ENCODE data around the gene ST3GAL3.

ST3GAL3 gene

DNA sequence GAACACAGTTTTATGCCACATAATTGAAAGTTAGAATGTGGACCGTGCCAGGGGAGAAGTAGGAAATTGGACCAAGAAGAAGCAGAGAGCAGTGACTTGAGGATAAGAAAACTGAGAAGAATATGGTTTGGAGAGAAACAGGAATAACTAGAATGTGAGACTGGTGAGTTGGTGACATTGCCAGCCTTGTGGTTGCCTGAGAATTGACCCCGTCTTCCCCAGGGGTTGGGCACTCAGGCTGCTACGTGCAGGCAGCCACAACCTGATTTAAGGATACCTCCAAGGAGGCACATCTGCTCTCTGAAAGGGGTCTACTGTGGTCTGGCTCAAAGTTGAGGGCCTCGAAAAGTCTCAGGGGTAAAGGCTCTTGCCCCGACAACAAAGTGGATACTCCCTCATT, 114.1 kb downstream of the ST3GAL3 start:
- H3K4me3 ChIP-seq (ENCODE audit: control insufficient read depth in 1 of 7, extremely low read depth in 1 of 7, insufficient read depth in 4 of 7, low read depth in 2 of 7, low read length in 6 of 7): no peak overlapping the region
- WGBS (ENCODE audit: insufficient coverage): 67% methylated on average over 3 of the region's 5 CpGs
- POLR2A ChIA-PET: no interaction called here
- DNase-seq: no peak
- CTCF ChIA-PET: no interaction called here
- no peaks in the 10 kb centered on the region for H3K27me3 ChIP-seq (replicated peaks in 2 of 5; ENCODE audit: control insufficient read depth in 4 of 5, insufficient read depth in 5 of 5, low read length in 4 of 5)
- H3K9me3 ChIP-seq (ENCODE audit: control extremely low read depth in 1 of 5, control insufficient read depth in 4 of 5, insufficient read depth in 2 of 5, low read depth in 1 of 5, low read length in 4 of 5): peaks cover 2 to 14% (median 4%) of the 10 kb centered on the region in 5 experiments
- H3K36me3 ChIP-seq (ENCODE audit: control insufficient read depth in 4 of 4, insufficient read depth in 4 of 4, low read length in 3 of 4): peaks cover 13 to 46% (median 28%) of the 10 kb centered on the region in 4 experiments
- H3K4me1 ChIP-seq (ENCODE audit: control extremely low read depth in 1 of 4, control insufficient read depth in 4 of 4, insufficient read depth in 4 of 4, low read length in 3 of 4): peaks cover 0 to 6% (median 3%) of the 10 kb centered on the region in 4 experiments
- H3K27ac ChIP-seq (ENCODE audit: insufficient read depth in 1 of 2, low read depth in 1 of 2, low read length in 2 of 2, poor library complexity in 1 of 2, severe bottlenecking in 2 of 2): no peak overlapping the region

DNA sequence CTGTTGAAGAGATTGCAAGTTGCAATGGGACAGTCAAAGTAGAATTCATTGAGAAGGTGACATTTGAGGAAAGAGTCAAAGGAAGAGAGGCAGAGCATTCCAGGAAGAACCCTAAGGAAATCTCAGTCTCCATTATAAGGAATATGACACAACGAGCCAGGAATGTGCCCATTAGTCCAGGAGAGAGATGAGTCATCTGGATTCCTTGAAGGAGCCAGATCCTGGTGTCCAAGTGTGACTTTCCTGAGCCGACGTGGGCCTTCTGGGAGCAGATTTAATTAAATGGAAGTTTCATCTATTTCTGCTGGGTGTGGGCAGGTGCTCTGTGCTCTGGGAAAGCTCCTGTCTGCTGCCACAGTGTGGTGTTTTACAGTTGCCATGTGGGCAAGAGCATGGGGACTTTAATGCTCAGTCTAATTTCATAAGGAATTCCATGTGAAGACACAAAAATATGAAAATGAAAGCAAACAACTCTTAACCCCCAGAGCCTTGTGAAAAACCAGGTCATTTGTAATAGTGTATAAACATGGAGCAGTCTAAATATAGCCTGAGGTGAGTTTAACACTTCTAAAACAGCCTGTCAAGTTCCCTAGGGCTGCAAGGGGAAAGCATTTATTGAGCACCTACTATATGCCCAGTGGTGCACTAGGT, 114.8 kb downstream of the ST3GAL3 start:
- peaks cover 10 to 43% (median 26%) of the 10 kb centered on the region in 4 experiments for H3K36me3 ChIP-seq (ENCODE audit: control insufficient read depth in 4 of 4, insufficient read depth in 4 of 4, low read length in 3 of 4)
- 94% methylated on average over 3 of the region's 3 CpGs for WGBS (ENCODE audit: insufficient coverage)
- H3K27me3 ChIP-seq (replicated peaks in 2 of 5; ENCODE audit: control insufficient read depth in 4 of 5, insufficient read depth in 5 of 5, low read length in 4 of 5): no peaks in the 10 kb centered on the region
- H3K4me3 ChIP-seq (ENCODE audit: control insufficient read depth in 1 of 7, extremely low read depth in 1 of 7, insufficient read depth in 4 of 7, low read depth in 2 of 7, low read length in 6 of 7): no peak overlapping the region
- no peak for DNase-seq
- H3K9me3 ChIP-seq (ENCODE audit: control extremely low read depth in 1 of 5, control insufficient read depth in 4 of 5, insufficient read depth in 2 of 5, low read depth in 1 of 5, low read length in 4 of 5): peaks cover 2 to 14% (median 4%) of the 10 kb centered on the region in 5 experiments
- ChIA-PET CTCF (interaction anchor here (1.0 kb wide), 1 partner anchor 56 kb away, joined by 3 read pairs; no protein-coding TSS in a partner anchor), POLR2A (no interaction called here)
- no peak overlapping the region for H3K27ac ChIP-seq (ENCODE audit: insufficient read depth in 1 of 2, low read depth in 1 of 2, low read length in 2 of 2, poor library complexity in 1 of 2, severe bottlenecking in 2 of 2)
- peaks cover 0 to 6% (median 3%) of the 10 kb centered on the region in 4 experiments for H3K4me1 ChIP-seq (ENCODE audit: control extremely low read depth in 1 of 4, control insufficient read depth in 4 of 4, insufficient read depth in 4 of 4, low read length in 3 of 4)

DNA sequence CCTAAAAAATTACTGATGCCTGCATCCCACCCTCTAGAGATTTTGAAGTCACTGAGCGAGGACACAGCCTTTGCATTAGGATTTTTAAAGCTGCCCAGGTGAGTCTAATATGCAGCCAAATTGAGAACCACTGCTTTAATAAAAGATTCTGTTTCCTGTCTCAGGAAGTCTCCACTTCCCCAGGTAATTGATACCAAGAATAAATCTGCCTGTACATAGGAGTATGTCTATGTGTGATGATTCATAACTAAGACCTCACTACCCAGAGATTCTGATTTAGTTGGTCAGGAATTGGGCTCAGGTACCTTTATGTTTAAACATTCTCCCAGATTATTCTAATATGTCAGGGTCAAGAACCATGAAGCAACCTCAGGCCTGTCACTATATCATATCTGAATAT, 117.5 kb downstream of the ST3GAL3 start:
- ChIA-PET CTCF (no interaction called here), POLR2A (interaction anchor here (1.1 kb wide), 1 partner anchor 10 kb away, joined by 3 read pairs; no protein-coding TSS in a partner anchor)

DNA sequence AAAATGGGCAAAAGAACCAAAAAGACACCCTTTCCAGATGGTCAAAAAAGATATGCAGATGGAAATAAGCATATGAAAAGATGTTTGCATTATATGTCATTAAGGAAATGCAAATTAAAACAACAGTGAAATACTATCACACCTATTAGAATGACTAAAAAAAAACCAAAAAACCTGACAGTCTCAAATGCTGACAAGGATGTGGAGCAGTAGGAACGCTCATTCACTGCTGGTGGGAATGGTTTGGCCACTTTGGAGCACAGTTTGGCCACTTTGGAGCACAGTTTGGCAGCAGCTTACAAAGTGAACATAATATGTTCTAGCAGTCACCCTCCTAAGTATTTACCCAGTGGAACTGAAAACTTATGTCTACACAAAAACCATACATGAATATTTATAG, 121.2 kb downstream of the ST3GAL3 start:
- H3K27me3 ChIP-seq (replicated peaks in 2 of 5; ENCODE audit: control insufficient read depth in 4 of 5, insufficient read depth in 5 of 5, low read length in 4 of 5): no peaks in the 10 kb centered on the region
- H3K27ac ChIP-seq (ENCODE audit: insufficient read depth in 1 of 2, low read depth in 1 of 2, low read length in 2 of 2, poor library complexity in 1 of 2, severe bottlenecking in 2 of 2): no peak overlapping the region
- CTCF ChIA-PET: no interaction called here
- no peak overlapping the region for H3K4me3 ChIP-seq (ENCODE audit: control insufficient read depth in 1 of 7, extremely low read depth in 1 of 7, insufficient read depth in 4 of 7, low read depth in 2 of 7, low read length in 6 of 7)
- H3K4me1 ChIP-seq (ENCODE audit: control extremely low read depth in 1 of 4, control insufficient read depth in 4 of 4, insufficient read depth in 4 of 4, low read length in 3 of 4): peaks cover 1 to 29% (median 17%) of the 10 kb centered on the region in 4 experiments
- H3K9me3 ChIP-seq (ENCODE audit: control extremely low read depth in 1 of 5, control insufficient read depth in 4 of 5, insufficient read depth in 2 of 5, low read depth in 1 of 5, low read length in 4 of 5): no peaks in the 10 kb centered on the region
- 100% methylated on average over 1 of the region's 1 CpG for WGBS (ENCODE audit: insufficient coverage)
- POLR2A ChIA-PET: no interaction called here
- H3K36me3 ChIP-seq (ENCODE audit: control insufficient read depth in 4 of 4, insufficient read depth in 4 of 4, low read length in 3 of 4): peaks cover 0 to 8% (median 2%) of the 10 kb centered on the region in 4 experiments
- no peak for DNase-seq

More for the DNA sequence above, 117.5 kb downstream of the ST3GAL3 start:
- DNase-seq: no peak
- Histone ChIP-seq H3K4me1 (ENCODE audit: control extremely low read depth in 1 of 4, control insufficient read depth in 4 of 4, insufficient read depth in 4 of 4, low read length in 3 of 4) (peaks cover 0 to 6% (median 3%) of the 10 kb centered on the region in 4 experiments), H3K27me3 (replicated peaks in 2 of 5; ENCODE audit: control insufficient read depth in 4 of 5, insufficient read depth in 5 of 5, low read length in 4 of 5) (no peaks in the 10 kb centered on the region), H3K4me3 (ENCODE audit: control insufficient read depth in 1 of 7, extremely low read depth in 1 of 7, insufficient read depth in 4 of 7, low read depth in 2 of 7, low read length in 6 of 7) (no peak overlapping the region), H3K9me3 (ENCODE audit: control extremely low read depth in 1 of 5, control insufficient read depth in 4 of 5, insufficient read depth in 2 of 5, low read depth in 1 of 5, low read length in 4 of 5) (no peaks in the 10 kb centered on the region), H3K36me3 (ENCODE audit: control insufficient read depth in 4 of 4, insufficient read depth in 4 of 4, low read length in 3 of 4) (peaks cover 2 to 32% (median 13%) of the 10 kb centered on the region in 4 experiments), H3K27ac (ENCODE audit: insufficient read depth in 1 of 2, low read depth in 1 of 2, low read length in 2 of 2, poor library complexity in 1 of 2, severe bottlenecking in 2 of 2) (no peak overlapping the region)
- 91% methylated on average over 1 of the region's 1 CpG for WGBS (ENCODE audit: insufficient coverage)

DNA sequence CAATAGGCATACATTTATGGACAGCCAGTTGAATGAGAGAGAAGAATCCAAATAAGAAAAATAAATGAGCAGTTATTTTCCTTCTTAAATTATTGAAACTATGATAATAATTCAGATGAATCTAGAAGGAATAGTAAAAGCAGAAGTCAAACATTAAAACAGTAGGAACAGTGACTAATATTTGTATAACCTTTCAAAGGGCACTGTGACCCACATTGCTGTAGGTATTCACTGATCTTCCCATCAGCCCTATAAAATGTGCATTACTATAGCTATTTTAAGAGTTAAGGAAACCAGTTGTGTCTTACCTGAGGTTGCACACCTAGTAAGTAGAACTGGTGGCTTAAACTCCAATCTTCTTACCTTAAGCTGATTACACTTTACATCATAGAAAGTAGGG, 123.5 kb downstream of the ST3GAL3 start:
- Histone ChIP-seq H3K4me1 (ENCODE audit: control extremely low read depth in 1 of 4, control insufficient read depth in 4 of 4, insufficient read depth in 4 of 4, low read length in 3 of 4) (peaks cover 17 to 45% (median 33%) of the 10 kb centered on the region in 4 experiments), H3K4me3 (ENCODE audit: control insufficient read depth in 1 of 7, extremely low read depth in 1 of 7, insufficient read depth in 4 of 7, low read depth in 2 of 7, low read length in 6 of 7) (no peak overlapping the region), H3K27me3 (replicated peaks in 2 of 5; ENCODE audit: control insufficient read depth in 4 of 5, insufficient read depth in 5 of 5, low read length in 4 of 5) (no peaks in the 10 kb centered on the region), H3K27ac (ENCODE audit: insufficient read depth in 1 of 2, low read depth in 1 of 2, low read length in 2 of 2, poor library complexity in 1 of 2, severe bottlenecking in 2 of 2) (no peak overlapping the region), H3K9me3 (ENCODE audit: control extremely low read depth in 1 of 5, control insufficient read depth in 4 of 5, insufficient read depth in 2 of 5, low read depth in 1 of 5, low read length in 4 of 5) (no peaks in the 10 kb centered on the region), H3K36me3 (ENCODE audit: control insufficient read depth in 4 of 4, insufficient read depth in 4 of 4, low read length in 3 of 4) (peaks cover 0 to 15% (median under 1%) of the 10 kb centered on the region in 4 experiments)
- ChIA-PET POLR2A (no interaction called here), CTCF (interaction anchor here (0.7 kb wide), 1 partner anchor 11 kb away, joined by 3 read pairs; no protein-coding TSS in a partner anchor)
- DNase-seq: no peak

DNA sequence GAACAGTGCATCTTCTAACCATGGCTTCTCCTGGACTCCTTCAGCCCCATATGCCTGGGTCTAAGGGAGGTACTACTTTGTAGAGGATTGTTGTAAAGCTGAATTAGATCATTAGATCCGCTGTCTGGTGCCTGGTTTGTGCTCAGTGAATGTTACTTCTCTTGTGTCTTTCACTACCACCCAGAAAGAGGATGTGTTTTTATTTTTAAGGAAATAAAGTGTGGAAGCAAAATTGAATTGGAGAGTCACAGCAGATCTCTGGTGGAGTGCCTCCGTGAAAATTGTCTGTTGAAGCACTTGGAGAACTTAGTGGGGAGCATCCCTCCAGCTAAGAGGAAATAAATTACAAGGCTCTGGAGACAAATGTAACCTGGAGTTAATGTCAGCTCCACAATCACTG, 124.5 kb downstream of the ST3GAL3 start:
- Histone ChIP-seq H3K27ac (ENCODE audit: insufficient read depth in 1 of 2, low read depth in 1 of 2, low read length in 2 of 2, poor library complexity in 1 of 2, severe bottlenecking in 2 of 2) (no peak overlapping the region), H3K4me1 (ENCODE audit: control extremely low read depth in 1 of 4, control insufficient read depth in 4 of 4, insufficient read depth in 4 of 4, low read length in 3 of 4) (peaks cover 17 to 55% (median 42%) of the 10 kb centered on the region in 4 experiments), H3K36me3 (ENCODE audit: control insufficient read depth in 4 of 4, insufficient read depth in 4 of 4, low read length in 3 of 4) (peaks cover 0 to 11% (median under 1%) of the 10 kb centered on the region in 4 experiments), H3K27me3 (replicated peaks in 2 of 5; ENCODE audit: control insufficient read depth in 4 of 5, insufficient read depth in 5 of 5, low read length in 4 of 5) (no peaks in the 10 kb centered on the region), H3K9me3 (ENCODE audit: control extremely low read depth in 1 of 5, control insufficient read depth in 4 of 5, insufficient read depth in 2 of 5, low read depth in 1 of 5, low read length in 4 of 5) (no peaks in the 10 kb centered on the region), H3K4me3 (ENCODE audit: control insufficient read depth in 1 of 7, extremely low read depth in 1 of 7, insufficient read depth in 4 of 7, low read depth in 2 of 7, low read length in 6 of 7) (no peak overlapping the region)
- WGBS (ENCODE audit: insufficient coverage): 78% methylated on average over 1 of the region's 2 CpGs
- no peak for DNase-seq
- POLR2A ChIA-PET: no interaction called here
- CTCF ChIA-PET: interaction anchor here (1.3 kb wide), 1 partner anchor 24 kb away, joined by 3 read pairs; no protein-coding TSS in a partner anchor

DNA sequence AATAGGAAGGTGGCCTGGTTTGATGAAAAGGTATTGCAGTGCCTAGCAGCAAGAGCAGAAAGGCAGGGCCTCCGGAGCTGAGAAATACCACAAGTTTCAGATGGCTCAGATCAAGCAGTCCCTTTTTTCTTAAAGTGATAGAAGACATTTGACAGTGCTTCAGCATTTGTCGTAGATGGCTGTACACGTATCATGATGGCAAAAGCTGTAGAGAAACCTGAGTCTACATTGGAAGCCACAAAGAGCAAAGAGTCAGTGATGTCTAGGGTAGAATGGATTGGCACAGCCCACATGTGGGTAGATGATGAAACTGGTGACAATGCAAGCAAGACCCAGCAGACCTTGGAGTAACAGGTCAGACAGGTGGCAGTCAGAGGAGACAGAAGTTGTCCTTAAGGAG, 124.9 kb downstream of the ST3GAL3 start:
- Histone ChIP-seq H3K4me1 (ENCODE audit: control extremely low read depth in 1 of 4, control insufficient read depth in 4 of 4, insufficient read depth in 4 of 4, low read length in 3 of 4) (peaks cover 17 to 56% (median 43%) of the 10 kb centered on the region in 4 experiments), H3K4me3 (ENCODE audit: control insufficient read depth in 1 of 7, extremely low read depth in 1 of 7, insufficient read depth in 4 of 7, low read depth in 2 of 7, low read length in 6 of 7) (no peak overlapping the region), H3K27me3 (replicated peaks in 2 of 5; ENCODE audit: control insufficient read depth in 4 of 5, insufficient read depth in 5 of 5, low read length in 4 of 5) (no peaks in the 10 kb centered on the region), H3K36me3 (ENCODE audit: control insufficient read depth in 4 of 4, insufficient read depth in 4 of 4, low read length in 3 of 4) (peaks cover 0 to 11% (median 0%) of the 10 kb centered on the region in 4 experiments), H3K27ac (ENCODE audit: insufficient read depth in 1 of 2, low read depth in 1 of 2, low read length in 2 of 2, poor library complexity in 1 of 2, severe bottlenecking in 2 of 2) (no peak overlapping the region), H3K9me3 (ENCODE audit: control extremely low read depth in 1 of 5, control insufficient read depth in 4 of 5, insufficient read depth in 2 of 5, low read depth in 1 of 5, low read length in 4 of 5) (no peaks in the 10 kb centered on the region)
- ChIA-PET CTCF (interaction anchor here (1.3 kb wide), 1 partner anchor 25 kb away, joined by 3 read pairs; no protein-coding TSS in a partner anchor), POLR2A (no interaction called here)
- no peak for DNase-seq
- 73% methylated on average over 3 of the region's 3 CpGs for WGBS (ENCODE audit: insufficient coverage)
